Measurements from ENCODE around the gene KRT31. TPM values are rescaled to one million over a fixed set of nuclear protein-coding genes. Genes with fewer than 3 reads are reported as not detected.

The KRT31 gene
- total RNA-seq, 1 experiment from 2014 or later, result not detected

- ChIA-PET RAD21 (ENCODE audit: low non-redundant PET in 1 of 2, low total read pairs in 2 of 2, uncharacterized antibody in 2 of 2, unreplicated experiment in 2 of 2) (no interaction called here), CTCF (no interaction called here), POLR2A (no interaction called here)
- Histone ChIP-seq H4K20me1 (ENCODE audit: insufficient read depth) (no peaks in the 10 kb centered on the region), H3K27ac (ENCODE audit: low read depth, low read length) (no peak overlapping the region), H3K9ac (ENCODE audit: low read length) (no peak overlapping the region), H3K79me2 (ENCODE audit: insufficient read depth, low read length) (no peaks in the 10 kb centered on the region), H3K4me2 (ENCODE audit: low read length) (no peak overlapping the region), H2AFZ (ENCODE audit: low read depth, low read length, poor library complexity, severe bottlenecking) (no peak overlapping the region), H3K4me1 (ENCODE audit: control insufficient read depth in 1 of 2, insufficient read depth in 2 of 2, low read length in 2 of 2) (peaks cover 0 to 13% of the 10 kb centered on the region in 2 experiments; a peak in 2 of 4 replicates), H3K9me3 (ENCODE audit: control insufficient read depth in 1 of 2, insufficient read depth in 1 of 2, low read depth in 1 of 2, low read length in 2 of 2) (no peaks in the 10 kb centered on the region), H3K4me3 (replicated peaks in 1 of 2; ENCODE audit: low read depth in 1 of 2, low read length in 2 of 2) (no peak overlapping the region), H3K27me3 (ENCODE audit: insufficient read depth, low read length) (no peaks in the 10 kb centered on the region), H3K36me3 (ENCODE audit: control insufficient read depth in 1 of 2, insufficient read depth in 2 of 2, low read length in 2 of 2) (no peaks in the 10 kb centered on the region), H3K9me2 (ENCODE audit: insufficient read depth) (no peaks in the 10 kb centered on the region)
- intact Hi-C loops (cut with micrococcal nuclease), result no loop called here
- DNase-seq (ENCODE audit: low read depth, low spot score), result no peak
- ATAC-seq, result no peak
- TF ChIP-seq FOSL1 (IDR thresholded peaks at IDR 0.05; ENCODE audit: low read depth) (no peak), SRF (IDR thresholded peaks at IDR 0.05; ENCODE audit: low read depth) (no peak), REST (IDR thresholded peaks at IDR 0.05; ENCODE audit: low read depth) (no peak), SP1 (IDR thresholded peaks at IDR 0.05; ENCODE audit: low read depth) (no peak), POLR2A (IDR thresholded peaks at IDR 0.05; ENCODE audit: borderline replicate concordance, extremely low read depth, insufficient read depth, insufficient read length) (no peak), MAX (IDR thresholded peaks at IDR 0.05) (no peak), CEBPB (IDR thresholded peaks at IDR 0.05; ENCODE audit: low read depth) (no peak), EGR1 (IDR thresholded peaks at IDR 0.05; ENCODE audit: low read depth) (no peak), JUND (IDR thresholded peaks at IDR 0.05) (no peak), RAD21 (IDR thresholded peaks at IDR 0.05; ENCODE audit: low read depth) (no peak), SIN3A (IDR thresholded peaks at IDR 0.05; ENCODE audit: low read depth) (no peak), POLR2AphosphoS5 (IDR thresholded peaks at IDR 0.05; ENCODE audit: low read depth, low read length) (no peak), CBX3 (IDR thresholded peaks at IDR 0.05; ENCODE audit: low read depth) (no peak), ZNF274 (IDR thresholded peaks at IDR 0.05; ENCODE audit: low read depth, low read length) (no peak), ZBTB33 (IDR thresholded peaks at IDR 0.05; ENCODE audit: extremely low read depth, insufficient replicate concordance, low read length) (no peak), ELF1 (IDR thresholded peaks at IDR 0.05; ENCODE audit: borderline replicate concordance, low read depth) (no peak), ATF3 (IDR thresholded peaks at IDR 0.05) (no peak), EZH2 (IDR thresholded peaks at IDR 0.05) (no peak)
- no TSS peak for BruUV-seq (replicated peaks)
Observed at GRCh38 chr17:41446806-41447205, 49.4 kb upstream of the KRT31 start.

All from HCT116 (cell line).